Measurements from ENCODE around the gene FOXN3.
"Not testable (repeated sequence)": the region's sequence is repeated elsewhere in the genome, so short reads cannot be mapped to it uniquely, and the experiment has no call there.

Gene FOXN3

DNA sequence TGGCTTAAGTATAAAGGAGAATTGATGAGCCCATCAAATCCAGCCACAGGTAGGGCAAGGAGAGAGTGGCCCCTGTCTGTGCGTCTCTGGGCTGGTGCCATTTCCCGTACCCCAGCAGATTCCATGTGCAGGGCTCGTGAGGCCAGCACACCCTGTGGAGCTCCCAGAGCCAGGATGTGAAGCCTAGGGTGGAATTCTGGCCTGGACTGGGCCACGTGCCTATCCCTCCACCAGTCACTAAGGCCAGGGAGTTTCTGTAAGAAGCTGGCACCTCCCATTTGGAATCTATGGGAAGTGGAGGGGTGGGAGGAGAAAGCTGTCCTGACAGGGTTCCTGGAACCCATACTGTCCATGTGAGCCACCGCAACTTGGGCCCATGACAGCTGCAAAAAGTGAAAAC lies 148.5 kb downstream of the FOXN3 start:
- no peak for DNase-seq

DNA sequence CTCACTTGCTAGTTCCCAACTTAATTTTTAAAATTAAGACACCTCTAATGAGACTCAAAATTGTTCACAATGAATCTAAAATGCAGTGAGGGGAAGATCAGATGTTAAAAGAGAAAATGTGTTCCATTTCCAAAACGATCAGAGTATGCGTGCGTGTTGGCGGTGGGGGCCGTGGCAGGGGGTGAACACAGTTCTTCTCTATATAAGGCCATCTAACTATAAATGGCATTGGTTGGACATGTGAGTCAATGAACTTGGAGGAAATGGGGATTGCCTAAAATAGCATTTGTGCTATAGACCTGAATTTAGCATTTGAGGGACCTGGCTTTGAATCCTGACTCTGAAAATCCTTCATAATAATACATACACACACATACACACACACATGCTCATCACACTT lies 149.4 kb downstream of the FOXN3 start:
- no peak for DNase-seq

DNA sequence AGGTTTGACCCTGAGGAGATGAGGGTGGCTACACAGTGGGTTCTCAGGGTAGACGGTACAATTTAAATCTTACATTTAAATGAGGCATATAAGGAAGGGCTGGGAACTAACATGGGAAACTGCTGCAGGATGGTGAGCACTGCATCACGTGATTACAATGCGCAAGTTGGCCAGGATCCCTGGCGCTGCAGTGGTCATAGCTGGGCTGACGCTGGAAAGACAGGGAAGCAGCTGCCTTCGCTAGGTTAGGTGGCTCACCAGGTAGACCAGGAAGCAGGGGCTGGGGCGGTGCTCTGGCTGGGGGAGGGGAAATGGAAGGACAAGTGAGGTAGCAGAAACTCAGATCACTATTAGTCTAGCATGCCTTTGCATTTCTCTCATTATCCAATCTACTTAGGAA lies 149.9 kb downstream of the FOXN3 start:
- DNase-seq, result no peak

DNA sequence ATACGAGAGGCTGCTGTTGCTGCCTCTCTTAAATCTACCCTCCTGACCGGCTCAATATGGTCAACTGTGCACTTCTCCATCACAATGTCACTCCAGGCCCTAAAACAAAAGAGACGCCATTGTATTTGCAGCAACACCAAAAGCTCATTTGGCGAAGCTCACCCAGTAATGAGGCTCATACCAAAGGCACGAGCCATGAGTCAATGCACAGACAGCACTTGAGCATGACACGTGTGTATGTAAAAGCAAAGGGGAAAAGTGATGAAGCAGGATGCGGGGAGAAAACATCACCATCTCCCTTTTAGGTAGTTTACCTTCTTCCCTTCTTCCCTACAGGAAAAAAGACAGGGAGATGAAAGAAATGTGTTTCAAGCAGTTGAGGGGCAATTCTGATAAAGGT lies 150.3 kb downstream of the FOXN3 start:
- no peak for DNase-seq

DNA sequence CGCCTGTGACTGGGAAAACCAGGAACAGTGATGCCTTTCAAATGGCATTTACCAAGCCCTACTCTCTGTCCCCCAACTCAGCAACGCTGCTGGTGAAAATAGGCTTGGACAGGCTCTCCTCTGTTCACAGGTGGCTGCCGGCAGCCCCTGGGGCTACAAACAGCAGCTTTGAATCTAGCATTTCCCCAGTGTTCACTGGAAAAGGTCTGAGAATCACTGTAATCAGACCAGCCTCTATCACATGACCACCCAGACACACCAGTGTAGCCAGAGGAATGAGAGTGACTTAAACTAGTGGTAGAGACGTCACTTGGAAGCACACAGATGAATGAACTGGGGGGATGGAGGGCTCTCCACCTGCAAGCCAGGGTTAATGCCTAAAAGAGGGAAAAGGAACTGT lies 151.8 kb downstream of the FOXN3 start:
- DNase-seq, result no peak

DNA sequence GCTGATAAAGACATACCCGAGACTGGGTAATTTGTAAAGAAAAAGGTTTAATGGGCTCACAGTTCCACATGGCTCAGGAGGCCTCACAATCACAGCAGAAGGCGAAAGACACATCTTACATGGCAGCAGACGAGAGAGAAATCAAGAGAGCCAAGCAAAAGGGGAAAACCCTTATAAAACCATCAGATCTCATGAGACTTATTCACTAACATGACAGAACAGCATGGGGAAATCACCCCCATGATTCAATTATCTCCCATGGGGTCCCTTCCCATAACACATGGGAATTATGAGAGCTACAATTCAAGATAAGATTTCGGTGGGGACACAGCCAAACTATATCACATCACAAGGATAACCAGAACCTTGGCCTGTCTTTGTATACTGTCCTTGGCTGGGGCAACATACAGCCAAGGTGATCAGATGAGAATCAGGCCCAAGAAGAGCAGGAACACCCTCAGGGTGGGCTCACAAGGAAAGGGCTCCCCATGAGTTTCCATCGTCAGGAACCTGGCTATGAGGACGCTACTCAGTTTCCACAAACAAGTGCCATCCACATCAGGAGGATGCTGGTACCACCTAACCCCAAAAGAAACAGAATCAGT lies 152.7 kb downstream of the FOXN3 start:
- no peak for DNase-seq

DNA sequence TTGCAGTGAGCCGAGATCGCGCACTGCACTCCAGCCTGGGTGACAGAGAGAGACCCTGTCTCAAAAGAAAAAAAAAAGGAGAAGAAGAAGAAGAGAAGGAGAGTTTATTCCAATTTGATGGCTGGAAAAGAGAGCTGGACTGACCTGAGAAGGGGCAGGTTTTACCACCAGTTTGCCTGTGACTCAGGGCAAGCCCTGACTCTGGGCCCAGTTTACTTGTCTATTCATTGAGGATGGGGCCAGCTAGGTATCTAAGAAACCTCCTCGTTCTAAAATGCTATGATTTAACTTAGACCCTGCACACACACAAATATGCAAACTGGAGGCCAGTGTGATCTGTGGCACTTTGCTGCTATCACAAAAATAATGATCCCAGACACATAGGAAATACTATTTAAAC lies 155.0 kb downstream of the FOXN3 start:
- no peak for DNase-seq

DNA sequence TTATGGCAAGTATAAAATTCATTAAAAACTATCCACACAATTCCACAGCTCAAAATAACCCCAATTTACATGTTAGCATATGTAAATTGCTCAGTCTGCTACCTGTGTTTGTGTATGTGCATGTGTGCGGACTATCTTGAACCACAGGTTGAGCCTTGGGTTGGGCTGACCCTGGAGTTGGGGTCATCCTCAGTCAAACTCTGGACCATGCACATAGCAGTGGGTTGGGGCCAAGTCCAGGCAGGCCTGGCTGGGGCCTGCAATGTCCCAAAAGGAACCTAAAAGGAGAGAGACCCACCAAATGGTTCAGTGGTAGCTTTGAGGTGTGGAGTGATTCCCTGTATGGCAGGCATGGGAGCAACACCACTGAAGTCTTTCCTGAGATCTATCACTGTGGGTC lies 156.1 kb downstream of the FOXN3 start:
- no peak for DNase-seq

DNA sequence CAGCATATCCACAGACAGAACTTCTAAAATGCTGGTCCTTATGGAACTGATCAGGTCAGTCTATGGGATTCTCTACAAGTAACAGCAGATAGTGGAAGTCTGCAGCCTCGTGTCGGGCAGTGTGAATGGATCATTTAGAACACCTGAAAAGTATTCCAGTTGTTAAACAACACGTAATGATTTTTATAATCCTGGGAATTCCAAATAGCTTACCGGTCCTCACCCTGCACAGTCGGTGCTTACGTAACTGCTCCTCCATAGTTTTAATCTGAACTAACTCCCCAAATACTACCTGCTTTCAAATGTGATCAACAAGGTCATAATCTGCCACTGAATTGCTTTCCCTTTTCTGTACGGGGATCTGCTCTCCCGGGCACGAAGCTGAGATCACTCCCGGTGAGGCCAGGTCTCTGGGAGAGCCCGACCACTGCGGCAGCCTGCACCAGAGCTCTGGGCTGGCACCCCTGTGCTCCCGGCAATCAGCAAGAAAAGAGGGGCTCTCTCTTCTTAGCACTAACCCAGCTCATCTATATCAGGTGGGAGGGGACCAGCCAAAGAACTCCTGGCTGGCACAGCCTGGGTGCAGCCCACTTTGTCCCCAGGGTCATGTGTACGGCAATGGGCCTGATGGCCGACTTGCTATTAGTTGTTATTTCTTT lies 157.0 kb downstream of the FOXN3 start:
- DNase-seq, result no peak

DNA sequence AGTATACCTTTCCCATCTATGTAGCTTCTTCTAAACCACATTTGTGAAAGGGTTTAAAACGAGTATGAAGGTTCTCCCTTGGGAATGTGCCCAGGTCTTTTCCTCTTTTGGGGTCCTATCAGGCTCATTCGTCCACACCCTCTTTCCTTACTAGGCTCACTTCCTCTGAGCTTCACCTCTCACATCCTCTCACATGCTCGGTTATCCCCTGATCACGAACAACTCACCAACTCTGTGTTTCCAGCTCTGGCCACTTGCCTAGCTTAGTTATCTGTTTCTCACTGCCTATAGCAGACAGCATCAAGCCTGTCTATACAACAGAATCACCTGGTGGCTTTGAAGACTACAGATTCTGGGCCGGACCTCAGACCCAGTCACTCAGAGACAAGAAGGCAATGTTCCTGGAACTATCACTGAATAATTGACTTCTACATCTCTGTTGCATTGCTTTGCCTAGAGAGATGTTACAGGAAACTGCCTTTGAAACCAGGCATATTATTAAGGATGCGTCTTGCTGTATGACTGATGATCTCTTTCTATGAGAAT lies 158.2 kb downstream of the FOXN3 start:
- DNase-seq, result no peak

DNA sequence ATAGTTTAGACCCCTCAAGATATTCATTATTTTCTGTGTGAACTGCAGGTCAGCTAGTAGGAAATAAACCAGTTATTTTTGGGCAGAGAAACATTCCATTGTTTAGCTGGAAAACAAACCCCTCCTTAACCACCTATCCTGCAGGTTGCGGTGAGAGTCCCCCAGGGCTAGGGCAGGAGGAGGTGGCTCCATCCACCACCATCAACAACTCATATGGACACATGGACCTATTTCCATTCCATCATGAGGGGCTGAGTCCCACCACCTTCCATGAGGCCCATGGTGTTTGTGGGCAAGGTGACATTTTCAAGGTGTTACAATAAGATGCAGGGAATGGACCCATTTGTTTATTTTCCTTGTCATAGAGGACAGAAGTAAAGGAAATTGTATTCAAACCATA lies 160.1 kb downstream of the FOXN3 start:
- DNase-seq, result no peak

DNA sequence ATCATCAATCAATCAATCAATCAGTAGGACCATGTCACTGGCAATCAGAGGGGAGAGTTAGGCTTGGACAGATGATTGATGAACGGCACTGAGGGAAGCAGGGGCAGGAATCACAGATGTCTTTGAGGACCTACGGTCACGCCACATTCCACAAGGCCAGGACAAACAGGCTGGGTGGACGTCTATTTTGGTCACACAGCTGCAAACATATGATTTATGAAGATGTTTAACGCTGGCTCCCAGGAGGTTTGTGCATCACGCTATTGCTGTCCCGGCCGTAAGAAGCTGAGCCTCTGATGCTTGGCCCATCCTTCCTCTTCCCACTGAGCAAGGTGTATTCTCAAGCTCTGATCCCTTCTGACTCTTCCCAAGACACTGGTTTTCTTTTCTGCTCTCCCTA lies 160.8 kb downstream of the FOXN3 start:
- no peak for DNase-seq

DNA sequence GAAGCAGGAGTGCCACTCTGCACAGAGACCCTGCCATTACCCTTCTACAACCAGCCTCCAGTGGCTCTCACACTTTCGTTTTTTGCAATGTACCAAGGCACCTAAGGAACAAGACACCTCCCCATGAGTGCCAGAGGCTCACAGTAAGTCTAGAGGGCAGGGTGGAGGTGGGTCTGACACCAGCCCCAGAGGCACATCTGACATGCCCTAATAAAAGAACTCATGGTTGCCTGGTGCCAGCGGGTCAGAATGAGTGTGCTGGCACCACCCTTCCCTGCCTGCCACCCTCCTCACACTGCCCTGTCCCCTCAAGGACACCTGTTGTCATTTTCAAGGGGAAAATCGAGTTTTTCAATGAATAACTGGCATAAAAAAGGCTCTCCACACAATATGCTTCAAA lies 161.2 kb downstream of the FOXN3 start:
- no peak for DNase-seq

DNA sequence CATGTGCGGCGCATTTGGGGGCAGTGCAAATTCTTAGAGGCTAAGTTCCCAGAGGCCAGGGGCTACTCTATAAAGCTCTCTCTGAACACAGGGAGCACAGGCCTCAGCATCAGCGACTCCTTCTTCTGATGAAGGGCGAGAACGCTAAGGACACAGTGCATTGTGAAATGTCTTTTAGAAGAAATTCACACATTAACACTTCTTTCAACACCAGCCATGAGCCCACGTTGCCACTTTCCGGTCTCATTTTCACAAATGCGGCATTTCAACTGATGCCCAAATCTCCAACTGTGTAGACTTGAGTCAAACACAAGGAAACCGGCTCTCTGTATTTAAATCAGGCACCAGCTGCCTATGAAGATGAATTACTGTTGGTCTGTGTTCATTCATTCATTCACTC lies 162.0 kb downstream of the FOXN3 start:
- no peak for DNase-seq

DNA sequence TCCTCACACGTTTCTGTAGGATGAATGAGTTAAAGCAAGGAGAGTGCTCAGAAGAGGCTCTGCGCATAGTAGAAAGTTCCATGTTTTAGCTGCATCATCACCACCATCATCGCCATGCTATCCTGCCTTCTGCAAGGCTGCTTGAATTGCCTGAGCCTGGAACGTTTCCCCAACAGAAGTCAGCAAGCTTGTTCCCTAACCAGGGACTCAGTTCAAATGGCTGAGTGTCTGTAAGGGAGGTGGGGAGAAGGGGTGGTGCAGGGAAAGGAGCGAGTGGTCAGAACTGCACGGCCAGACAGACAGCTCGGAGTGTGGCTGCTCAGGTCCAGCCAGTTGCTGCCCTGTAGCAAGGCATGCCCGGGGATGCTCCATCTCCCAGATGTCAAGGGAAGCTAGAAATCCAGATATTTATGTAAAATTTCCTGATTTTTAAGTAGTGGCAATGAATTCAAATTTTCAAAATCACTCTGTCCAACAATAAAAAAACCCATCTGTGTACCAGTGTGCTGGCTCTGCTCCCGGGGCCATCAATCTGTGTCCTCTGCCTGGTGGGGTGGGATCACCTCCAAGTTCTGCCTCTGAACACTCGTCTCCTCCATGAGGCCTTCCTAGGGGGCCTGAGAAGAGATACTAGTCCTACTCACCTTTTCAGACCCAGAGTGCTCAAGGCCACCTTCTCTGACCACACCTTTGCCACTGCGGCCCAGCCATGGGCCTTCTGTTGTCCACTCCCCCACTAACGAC lies 162.7 kb downstream of the FOXN3 start:
- DNase-seq, result no peak

DNA sequence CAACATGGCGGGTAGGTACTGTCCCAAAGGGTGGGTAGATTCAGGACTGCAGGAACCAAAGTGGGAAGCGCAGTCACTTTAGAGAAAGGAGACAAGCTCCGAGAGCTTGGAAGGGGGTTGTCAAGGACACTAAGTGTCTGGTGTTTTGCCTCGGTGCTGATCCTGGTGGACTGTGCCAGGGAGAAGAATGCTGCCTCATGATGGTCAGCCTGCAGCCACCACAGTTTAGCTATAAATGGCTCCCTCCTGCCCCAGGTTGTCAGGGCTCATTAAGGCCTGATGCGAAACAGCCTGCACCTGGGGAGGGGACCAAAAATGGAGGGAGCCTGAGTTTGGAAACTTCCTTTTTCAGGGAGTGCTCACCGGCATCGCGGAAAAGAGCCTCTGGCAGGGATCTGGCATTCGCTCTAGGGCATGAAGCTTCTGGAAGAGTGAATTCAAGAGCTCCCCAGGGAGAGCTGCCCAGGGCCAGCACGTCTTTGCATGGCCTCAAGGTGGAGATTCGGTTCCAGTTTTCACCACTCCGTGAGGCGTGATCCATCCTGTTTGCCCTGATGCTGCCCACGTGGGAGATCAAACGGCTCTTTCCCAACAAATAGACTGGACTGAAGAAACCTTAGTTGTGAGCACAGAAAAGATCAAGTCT lies 164.0 kb downstream of the FOXN3 start:
- DNase-seq, result no peak

DNA sequence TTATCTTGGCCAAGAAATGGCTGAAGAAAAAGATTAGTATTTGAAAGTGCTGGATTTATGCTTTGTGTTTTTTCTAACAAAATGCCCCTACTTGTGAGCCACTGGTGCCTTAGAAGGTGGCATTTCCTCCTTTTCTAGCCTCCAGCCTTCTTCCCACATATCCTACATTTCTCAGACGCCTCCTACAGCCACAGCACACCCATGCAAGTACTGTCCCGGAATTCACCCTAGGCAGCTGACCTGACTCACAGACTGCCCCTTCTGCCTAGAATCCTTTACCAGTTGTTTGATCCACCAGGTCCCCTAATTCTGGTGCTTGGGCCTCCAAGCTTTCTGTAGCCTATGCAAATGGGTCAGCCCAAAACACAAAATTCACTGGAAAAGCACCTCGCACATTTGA lies 166.0 kb downstream of the FOXN3 start:
- DNase-seq, result no peak

DNA sequence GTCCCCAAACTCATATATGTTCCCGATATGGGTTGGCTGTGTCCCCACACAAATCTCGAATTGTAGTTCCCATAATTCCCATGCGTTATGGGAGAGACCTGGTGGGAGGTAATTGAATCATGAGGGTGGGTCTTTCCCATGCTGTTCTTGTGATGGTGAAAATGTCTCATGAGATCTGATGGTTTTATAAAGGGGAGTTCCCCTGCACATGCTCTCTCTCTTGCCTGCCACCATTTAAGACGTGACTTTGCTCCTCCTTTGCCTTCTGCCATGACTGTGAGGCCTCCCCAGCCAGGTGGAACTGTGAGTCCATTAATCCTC lies 166.4 kb downstream of the FOXN3 start:
- DNase-seq, result not testable (repeated sequence)

DNA sequence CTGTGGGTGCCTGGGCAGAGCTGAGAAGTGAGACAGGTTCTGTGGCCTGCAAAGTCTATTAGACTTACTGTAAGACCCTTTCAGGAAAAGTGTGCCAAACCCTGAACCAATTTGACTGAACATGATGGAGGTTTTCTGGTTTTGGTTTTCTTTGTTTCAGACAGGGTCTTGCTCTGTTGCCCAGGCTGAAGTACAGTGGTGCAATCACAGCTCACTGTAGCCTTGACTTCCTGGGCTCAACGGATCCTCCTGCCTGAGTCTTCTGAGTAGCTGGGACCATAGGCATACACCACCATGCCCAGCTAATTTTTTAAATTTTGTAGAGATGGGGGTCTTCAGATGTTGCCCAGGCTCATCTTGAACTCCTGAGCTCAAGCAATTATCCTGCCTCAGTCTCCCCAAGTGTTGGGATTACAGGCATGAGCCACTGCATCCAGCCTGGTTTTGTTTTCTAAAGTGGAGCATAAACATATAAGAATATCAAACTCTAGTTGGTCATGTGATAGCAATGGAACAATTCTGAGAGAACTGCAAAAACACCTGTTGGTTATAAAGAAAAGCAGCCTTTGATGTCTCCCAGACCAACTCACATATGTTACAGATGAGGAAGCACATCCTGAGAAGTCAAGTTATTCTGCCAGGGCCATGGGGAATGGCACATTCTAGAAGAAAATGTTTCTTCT lies 166.9 kb downstream of the FOXN3 start:
- no peak for DNase-seq

DNA sequence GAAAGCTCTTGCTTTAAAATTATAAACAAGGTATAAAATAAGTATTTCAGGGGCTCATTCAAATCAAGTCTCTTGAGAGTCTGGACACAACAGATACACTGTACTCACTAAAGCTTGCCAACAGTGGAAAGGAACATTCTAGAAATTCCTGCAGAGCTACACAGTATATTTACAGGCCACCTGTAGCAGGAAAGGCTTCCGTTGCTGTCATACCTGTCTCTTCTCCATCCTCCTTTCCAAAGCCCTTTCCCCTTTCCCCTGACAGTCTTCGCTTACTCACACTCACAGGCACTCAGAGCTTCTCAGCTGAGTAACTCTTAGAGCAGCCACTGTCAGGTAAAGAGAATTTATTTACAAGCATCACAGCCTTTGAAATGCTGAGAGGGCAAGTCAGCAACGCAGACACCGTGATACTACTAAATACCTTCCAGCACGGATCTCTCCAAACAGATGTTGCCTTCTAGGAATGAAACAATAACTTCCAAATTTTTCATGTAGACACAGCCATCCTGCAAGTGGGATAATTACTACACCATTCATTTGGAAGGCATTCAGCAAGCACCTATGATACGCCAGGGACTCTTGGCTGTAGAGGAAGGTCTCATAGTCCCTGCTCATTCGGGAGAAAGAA lies 167.9 kb downstream of the FOXN3 start:
- DNase-seq, result no peak

DNA sequence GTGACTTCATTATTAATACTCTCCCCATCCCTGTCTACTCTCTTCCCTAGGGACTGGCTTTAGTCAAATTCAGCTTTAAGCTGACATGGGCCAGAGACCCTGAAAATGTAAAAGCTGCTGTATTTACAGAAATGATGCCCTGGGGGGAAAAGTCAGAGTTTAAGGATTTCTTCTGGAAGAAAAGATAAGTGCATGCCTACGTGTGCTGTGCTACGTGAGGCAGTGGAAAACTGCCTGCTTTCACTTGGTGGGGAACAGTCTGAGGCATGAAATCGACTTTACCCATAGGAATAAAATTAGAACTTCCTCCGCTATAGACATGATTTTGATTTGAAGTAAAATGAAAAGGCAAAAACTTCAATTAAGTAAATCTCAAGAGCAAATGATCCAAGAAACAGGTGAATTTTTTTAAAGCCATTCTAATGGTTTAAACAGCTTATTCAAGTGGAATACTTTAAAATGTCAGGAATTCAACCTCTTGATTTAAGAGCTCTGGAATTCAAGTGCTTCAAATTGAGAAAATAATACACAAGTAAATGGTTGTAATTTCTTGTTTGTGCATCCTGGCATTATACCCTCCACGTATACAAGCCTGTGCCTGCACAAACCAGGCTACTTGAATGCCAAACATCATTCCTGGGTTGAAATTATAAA lies 168.5 kb downstream of the FOXN3 start:
- no peak for DNase-seq

DNA sequence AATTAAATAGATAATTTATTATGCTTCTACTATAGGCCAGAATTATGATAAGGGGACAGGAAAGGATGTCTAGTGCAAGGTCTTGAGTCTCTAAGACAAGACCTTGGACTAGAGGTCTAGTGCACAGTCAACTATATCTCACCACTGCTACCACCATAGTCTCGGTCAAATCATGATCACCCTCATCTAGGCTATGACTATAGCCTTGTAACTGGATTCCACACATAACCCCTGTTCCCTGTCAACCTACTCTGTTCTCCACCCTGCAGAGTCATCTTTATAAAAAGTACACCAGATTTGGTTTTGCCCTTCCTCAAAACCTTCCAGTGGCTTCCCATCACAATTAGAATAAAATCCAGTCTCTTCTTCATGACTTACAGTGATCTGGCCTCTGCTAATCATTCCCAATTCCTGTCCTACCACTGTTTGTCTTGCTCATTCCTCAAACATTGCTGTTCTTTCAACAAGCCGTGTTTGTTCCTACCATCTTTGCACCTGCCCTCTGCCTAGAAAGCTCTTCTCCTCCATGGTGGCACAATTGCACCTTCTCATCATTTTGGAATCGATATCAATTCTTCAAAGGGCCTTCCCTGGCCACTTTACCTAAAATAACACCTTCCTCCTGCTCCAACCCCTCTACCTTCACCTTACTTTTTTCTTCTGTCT lies 169.4 kb downstream of the FOXN3 start:
- DNase-seq, result no peak
